CD1c-positive myeloid dendritic cell (primary cell): ENCODE results near the gene MYO7B.

ENCODE experiments used
- DNase-seq: peaks from one replicate; pipeline ENCODE4 v3.0.0-alpha.2; 2016; ENCODE audit errors: extremely low spot score

MYO7B gene

DNA sequence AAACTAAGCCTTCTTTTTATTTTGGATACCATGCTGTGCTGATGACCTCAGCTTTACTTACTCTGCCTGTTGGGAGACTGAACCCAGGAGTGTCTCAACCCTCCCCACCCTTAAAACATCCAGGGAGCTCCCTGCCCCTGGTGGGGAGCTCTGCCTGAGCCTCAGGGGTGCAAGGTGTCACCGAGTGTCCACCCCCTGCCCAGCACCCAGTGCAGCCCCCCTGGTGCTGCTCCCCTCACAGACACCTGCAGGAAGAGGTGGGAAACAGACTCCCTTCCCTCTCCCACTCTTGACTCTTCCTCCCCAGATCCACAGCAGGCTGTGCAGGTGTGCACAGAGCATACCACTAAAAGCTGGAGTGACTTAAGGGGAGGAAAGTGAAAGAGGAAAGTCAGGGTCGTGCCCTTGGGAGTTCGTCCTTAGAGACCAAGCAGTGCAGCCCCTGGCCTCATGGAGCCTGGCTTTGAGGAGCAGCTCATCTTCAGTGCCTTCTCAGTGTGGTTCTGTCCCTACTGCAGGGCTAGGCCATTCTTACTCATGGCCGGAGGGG is 51.3 kb downstream of the MYO7B start:
- DNase-seq, result no peak

DNA sequence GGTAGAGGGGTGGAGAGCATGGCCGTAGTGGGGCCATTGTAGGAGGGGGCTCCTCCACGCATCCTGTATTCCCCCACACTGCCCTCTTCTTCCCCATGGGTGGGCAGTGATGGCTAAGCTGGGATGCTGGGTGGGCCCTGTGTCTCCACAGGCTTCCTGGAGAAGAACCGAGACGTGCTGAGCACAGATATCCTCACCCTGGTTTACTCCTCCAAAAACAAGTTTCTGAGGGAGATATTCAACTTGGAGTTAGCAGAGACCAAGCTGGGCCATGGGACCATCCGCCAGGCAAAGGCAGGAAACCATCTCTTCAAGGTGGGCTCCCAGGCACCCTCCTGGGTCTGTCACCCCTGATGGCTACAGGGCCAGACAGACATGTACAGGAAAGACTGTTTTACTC is 52.8 kb downstream of the MYO7B start:
- DNase-seq, result no peak

DNA sequence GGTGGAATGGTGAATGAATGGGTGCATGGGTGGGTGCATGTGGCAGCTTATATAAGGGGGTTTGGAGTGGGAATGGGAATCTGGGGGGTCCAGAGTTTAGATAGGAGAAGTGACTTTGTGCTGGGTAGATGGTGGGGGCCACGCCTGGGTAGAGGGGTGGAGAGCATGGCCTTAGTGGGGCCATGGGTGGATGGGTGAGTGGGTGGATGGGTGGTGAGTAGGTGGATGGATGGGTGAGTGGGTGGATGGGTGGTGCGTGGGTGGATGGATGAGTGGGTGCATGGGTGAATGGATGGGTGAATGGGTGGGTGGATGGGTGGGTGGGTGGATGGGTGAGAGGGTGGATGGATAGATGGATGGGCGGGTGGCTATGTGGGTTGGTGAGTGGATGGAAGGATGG is 53.9 kb downstream of the MYO7B start:
- no peak for DNase-seq

DNA sequence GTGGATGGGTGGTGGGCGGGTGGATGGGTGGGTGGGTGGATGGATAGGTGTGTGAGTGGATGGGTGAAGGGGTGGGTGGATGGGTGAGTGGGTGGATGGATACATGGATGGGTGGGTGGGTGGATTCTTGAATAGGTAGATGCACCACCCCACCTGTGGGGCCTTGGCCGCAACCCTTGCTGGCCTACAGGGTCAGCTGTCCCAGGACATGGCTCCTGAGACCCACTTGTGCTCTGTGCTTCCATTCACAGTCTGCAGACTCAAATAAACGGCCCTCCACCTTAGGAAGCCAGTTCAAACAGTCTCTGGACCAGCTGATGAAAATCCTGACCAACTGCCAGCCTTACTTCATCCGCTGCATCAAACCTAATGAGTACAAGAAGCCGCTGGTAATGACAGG is 54.4 kb downstream of the MYO7B start:
- DNase-seq, result no peak

GRCh38 chr2:127590386-127591190 is 55.1 kb downstream of the MYO7B start:
- no peak for DNase-seq

- peak; percentile 73 for DNase-seq
Observed at GRCh38 chr2:127591221-127591923, 55.9 kb downstream of the MYO7B start.

- DNase-seq, result no peak
Observed at GRCh38 chr2:127592761-127593227, 57.3 kb downstream of the MYO7B start.

GRCh38 chr2:127593228-127594115 is 58.0 kb downstream of the MYO7B start:
- no peak for DNase-seq

GRCh38 chr2:127594116-127594591 is 58.7 kb downstream of the MYO7B start:
- DNase-seq, result no peak

GRCh38 chr2:127596311-127597045 is 61.0 kb downstream of the MYO7B start:
- no peak for DNase-seq

DNA sequence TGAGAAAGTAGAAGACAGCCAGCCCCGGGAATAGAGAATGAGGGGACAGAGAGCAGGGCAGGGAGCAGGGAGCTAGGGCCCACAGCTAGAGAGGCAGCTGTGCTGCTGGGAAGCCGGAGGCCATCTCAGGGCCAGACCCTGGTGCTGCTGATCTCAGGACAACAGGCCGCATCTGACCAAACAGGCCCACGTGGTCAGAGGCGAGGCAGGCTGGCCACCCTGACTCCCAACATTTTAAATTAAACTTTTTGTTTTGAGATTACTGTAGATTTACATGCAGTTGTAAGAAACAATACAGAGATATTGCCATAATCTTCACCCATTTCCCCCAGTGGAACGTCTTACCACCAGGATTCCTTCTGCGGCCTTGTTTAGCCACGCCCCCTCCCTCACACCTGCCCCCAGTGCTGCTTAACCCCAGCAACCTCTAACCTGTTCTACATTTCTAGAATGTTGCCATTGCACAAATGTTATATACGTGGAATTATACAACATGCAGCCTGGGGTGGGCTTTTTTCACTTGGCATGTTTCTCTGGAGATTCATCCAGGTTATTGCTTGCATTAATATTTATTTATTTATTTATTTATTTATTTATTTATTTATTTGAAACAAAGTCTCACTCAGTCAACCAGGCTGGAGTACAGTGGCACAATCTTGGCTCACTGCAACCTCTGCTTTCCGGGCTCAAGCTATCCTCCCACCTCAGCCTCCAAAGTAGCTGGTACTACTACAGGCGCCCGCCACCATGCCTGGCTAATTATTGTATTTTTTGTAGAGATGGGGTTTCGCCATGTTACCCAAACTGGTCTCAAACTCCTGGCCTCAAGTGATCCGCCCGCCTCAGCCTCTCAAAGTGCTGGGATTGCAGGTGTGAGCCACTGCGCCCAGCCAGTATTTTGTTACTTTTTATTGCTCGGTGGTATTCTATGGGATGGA is 61.8 kb downstream of the MYO7B start:
- DNase-seq, result no peak

GRCh38 chr2:127597984-127598380 is 62.5 kb downstream of the MYO7B start:
- DNase-seq, result no peak

- no peak for DNase-seq
Observed at GRCh38 chr2:127598711-127599110, 63.2 kb downstream of the MYO7B start.

DNA sequence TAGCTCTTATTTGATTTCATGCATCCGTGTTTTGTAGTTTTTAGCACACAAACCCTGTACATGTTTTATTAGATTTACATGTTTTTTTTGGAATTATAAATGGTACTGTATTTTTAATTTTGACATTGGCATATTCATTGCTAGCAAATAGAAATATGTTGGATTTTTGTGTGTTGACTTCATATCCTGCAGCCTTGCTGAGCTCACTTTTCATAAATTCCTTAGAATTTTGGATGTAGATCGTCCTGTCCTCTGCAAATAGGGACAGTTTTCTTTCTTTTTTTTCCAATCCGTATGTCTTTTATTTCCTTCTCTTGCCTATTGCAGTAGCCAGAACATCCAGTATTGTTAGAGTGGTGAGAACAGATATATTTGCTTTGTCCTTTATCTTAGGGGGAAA is 63.7 kb downstream of the MYO7B start:
- no peak for DNase-seq

- DNase-seq, result no peak
Observed at GRCh38 chr2:127604986-127605385, 69.5 kb downstream of the MYO7B start.

DNA sequence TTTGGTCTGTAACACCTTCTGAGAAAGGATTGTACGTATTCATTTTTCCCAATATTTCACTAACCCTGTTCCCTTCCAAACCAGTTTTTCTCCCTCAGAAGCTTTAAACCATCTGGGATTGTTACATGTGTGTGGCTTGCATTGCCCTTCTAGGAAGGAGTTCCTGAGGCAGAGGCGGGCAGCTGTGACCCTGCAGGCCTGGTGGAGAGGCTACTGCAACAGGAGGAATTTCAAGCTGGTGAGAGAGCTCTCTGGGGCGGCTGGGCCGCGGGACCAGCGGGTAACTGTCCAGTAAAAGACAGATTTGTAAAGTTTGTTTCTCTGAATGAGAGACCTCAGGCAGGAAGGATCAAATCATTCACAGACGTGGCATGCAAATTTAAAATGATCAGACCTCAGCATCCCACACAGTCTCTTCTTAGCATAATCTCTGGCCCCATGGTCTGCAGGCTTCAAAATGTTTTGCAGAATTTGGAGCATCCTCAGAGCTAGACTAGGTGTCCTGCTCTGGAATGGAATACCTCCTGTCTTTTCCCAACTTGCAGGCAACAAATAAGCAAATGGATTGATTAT is 70.3 kb downstream of the MYO7B start:
- no peak for DNase-seq

DNA sequence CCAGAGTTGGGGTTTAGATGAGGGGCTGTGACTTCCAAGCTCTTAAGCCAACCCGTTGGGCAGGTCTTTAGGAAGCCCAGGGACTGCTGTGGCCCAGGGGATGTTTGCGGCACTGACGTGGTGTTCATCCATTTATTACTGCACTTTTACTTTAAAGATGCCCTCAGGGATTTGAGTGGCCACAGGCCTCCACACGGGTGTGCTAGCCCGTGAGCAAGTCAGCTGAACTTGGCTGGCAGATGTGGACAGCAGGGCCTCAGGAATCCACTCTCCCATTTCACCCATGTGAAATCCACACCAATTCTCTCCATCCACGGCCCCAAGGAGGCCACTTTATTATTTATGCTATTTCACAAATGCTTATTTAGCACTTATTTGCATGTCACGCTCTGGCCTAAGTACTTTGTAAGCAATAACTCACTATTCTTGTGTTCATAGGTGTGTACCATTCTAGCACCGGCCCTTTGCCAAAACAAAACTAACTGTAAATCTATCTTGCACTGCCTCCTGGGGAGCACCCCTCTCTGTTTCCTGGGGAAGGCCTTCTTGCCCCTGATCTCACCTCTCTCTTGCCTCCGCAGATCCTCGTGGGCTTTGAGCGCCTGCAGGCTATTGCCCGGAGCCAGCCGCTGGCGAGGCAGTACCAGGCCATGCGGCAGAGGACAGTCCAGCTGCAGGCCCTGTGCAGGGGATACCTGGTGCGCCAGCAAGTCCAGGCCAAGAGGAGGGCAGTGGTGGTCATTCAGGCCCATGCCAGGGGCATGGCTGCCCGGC is 71.3 kb downstream of the MYO7B start:
- DNase-seq, result no peak

DNA sequence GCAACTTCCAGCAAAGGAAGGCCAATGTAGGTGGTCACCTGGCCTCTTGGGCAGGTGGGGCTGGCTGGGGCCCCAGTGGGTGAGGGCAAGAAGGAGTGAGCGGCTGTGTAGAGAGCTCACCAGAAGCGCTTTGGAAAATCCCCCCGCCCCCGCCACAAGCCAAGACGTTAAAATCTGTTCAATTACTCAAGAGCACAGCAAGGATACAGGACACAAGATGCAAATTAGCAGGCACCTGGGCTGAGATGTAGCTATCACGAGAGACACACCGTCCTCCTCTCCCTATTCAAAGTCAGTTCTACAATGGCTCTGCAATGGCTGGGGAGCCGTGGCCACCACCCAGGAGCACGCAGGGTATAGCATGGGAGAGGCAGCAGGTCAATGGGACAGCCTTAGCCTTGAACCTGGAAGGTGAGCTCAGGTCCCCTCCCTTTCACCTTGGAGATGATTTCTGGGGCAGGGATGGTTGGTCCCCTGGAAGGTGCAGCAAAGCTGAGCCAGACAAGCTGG is 72.0 kb downstream of the MYO7B start:
- DNase-seq, result no peak
